HCT116 (cell line): ENCODE data around the gene CHCHD3.

Source experiments
- ATF3 ChIP-seq: IDR thresholded peaks from 2 replicates; pipeline ENCODE4 v1.6.1; 2012
- CEBPB ChIP-seq: IDR thresholded peaks from 2 replicates; pipeline ENCODE4 v1.6.1; 2012; ENCODE audit warnings: low read depth
- CTCF ChIP-seq, 3 experiments: fragments of 200-600 bp in 1 of 3; sonication (generic) in 1 of 3; IDR thresholded peaks in 2 of 3; conservative IDR thresholded peaks in 1 of 3; 2 replicates each; pipeline ENCODE4 v1.5.1; 2012 to 2017; ENCODE audit warnings: low read depth in 2 of 3, low read length in 2 of 3, antibody characterized with exemption in 1 of 3, borderline replicate concordance in 1 of 3, control low read depth in 1 of 3, mild to moderate bottlenecking in 1 of 3, mixed read lengths in 1 of 3, mixed run types in 1 of 3, moderate library complexity in 1 of 3; ENCODE audit not compliant: insufficient read depth in 1 of 3
- EZH2 ChIP-seq: fragments of 200-600 bp; sonication (generic); IDR thresholded peaks from 2 replicates; pipeline ENCODE4 v1.6.1; 2017; ENCODE audit warnings: antibody characterized with exemption, mixed run types
- EZH2phosphoT487 ChIP-seq: fragments of 200-600 bp; IDR thresholded peaks from 2 replicates; pipeline ENCODE4 v1.6.1; 2018; ENCODE audit warnings: antibody characterized with exemption, borderline replicate concordance
- JUND ChIP-seq: IDR thresholded peaks from 2 replicates; pipeline ENCODE4 v1.6.1; 2012
- POLR2A ChIP-seq: IDR thresholded peaks from 2 replicates; pipeline ENCODE4 v1.7.0; 2011; ENCODE audit warnings: borderline replicate concordance; ENCODE audit not compliant: insufficient read depth, insufficient read length; ENCODE audit errors: extremely low read depth
- POLR2AphosphoS5 ChIP-seq: IDR thresholded peaks from 2 replicates; pipeline ENCODE4 v1.6.1; 2011; ENCODE audit warnings: mild to moderate bottlenecking, low read depth, low read length, moderate library complexity
- RAD21 ChIP-seq: IDR thresholded peaks from 2 replicates; pipeline ENCODE4 v1.6.1; 2012; ENCODE audit warnings: low read depth, mild to moderate bottlenecking
- TCF7L2 ChIP-seq: IDR thresholded peaks from 2 replicates; pipeline ENCODE4 v1.7.0; 2011; ENCODE audit warnings: borderline replicate concordance, inconsistent platforms; ENCODE audit not compliant: insufficient read depth, insufficient read length; ENCODE audit errors: extremely low read depth
- YY1 ChIP-seq: IDR thresholded peaks from 2 replicates; pipeline ENCODE4 v1.6.1; 2011; ENCODE audit warnings: low read length, low read depth, moderate library complexity, mild to moderate bottlenecking; ENCODE audit not compliant: insufficient replicate concordance; ENCODE audit errors: extremely low read depth
- ZFX ChIP-seq: fragments of 450-650 bp; IDR thresholded peaks from 2 replicates; pipeline ENCODE4 v1.6.1; 2017
- ZNF274 ChIP-seq: fragments of 200-500 bp; sonication (Bioruptor generic); IDR thresholded peaks from 2 replicates; pipeline ENCODE4 v1.6.1; 2014; ENCODE audit warnings: mild to moderate bottlenecking, low read depth, low read length, inconsistent platforms
- TF ChIP-seq, protein P1 (sequence below): IDR thresholded peaks from 2 replicates; pipeline ENCODE4 v1.6.1; 2011; ENCODE audit warnings: mild to moderate bottlenecking, low read length, moderate library complexity; ENCODE audit not compliant: insufficient replicate concordance; ENCODE audit errors: extremely low read depth

DNA sequence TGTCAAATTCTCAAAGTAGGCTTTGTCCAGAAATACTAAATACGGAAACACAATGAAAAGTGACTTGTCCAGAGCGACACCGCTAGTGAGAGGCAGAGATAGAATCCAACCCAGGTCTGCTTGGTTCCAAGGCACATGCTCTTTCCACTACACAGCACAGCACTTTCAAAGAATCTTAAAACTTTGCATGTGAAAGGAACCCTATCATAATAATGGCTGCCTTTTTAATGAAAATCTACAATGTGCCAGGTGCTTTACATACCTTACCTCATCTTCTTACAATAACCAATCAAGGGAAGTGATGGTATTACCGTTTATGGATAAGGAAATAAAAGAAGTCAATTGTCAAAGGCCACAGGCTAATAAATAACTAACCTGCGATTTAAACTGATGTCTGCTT is 2.6 kb downstream of the CHCHD3 start:
- TF ChIP-seq CTCF (IDR thresholded peaks at IDR 0.05 in 2 of 3, conservative IDR thresholded peaks at IDR 0.05 in 1 of 3; ENCODE audit: borderline replicate concordance in 1 of 3, insufficient read depth in 1 of 3, low read depth in 2 of 3, low read length in 2 of 3) (no peak), TCF7L2 (no peak), RAD21 (no peak), POLR2AphosphoS5 (no peak), ATF3 (no peak), CEBPB (no peak), EZH2 (no peak), EZH2phosphoT487 (no peak), ZNF274 (no peak), ZFX (no peak), POLR2A (no peak), JUND (no peak), YY1 (no peak)
- TF ChIP-seq, protein P1, sequence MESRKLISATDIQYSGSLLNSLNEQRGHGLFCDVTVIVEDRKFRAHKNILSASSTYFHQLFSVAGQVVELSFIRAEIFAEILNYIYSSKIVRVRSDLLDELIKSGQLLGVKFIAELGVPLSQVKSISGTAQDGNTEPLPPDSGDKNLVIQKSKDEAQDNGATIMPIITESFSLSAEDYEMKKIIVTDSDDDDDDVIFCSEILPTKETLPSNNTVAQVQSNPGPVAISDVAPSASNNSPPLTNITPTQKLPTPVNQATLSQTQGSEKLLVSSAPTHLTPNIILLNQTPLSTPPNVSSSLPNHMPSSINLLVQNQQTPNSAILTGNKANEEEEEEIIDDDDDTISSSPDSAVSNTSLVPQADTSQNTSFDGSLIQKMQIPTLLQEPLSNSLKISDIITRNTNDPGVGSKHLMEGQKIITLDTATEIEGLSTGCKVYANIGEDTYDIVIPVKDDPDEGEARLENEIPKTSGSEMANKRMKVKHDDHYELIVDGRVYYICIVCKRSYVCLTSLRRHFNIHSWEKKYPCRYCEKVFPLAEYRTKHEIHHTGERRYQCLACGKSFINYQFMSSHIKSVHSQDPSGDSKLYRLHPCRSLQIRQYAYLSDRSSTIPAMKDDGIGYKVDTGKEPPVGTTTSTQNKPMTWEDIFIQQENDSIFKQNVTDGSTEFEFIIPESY: no peak
